Fibroblast of skin of left quadriceps (primary cell): ENCODE measurements around the gene UHRF2.
"Not testable (repeated sequence)": the region's sequence is repeated elsewhere in the genome, so short reads cannot be mapped to it uniquely, and the experiment has no call there.

Experiments used
- DNase-seq, 2 experiments: peaks; one replicate each; pipeline ENCODE4 v3.0.0-alpha.2; 2013; ENCODE audit warnings: low read depth in 2 of 2

UHRF2 gene

DNA sequence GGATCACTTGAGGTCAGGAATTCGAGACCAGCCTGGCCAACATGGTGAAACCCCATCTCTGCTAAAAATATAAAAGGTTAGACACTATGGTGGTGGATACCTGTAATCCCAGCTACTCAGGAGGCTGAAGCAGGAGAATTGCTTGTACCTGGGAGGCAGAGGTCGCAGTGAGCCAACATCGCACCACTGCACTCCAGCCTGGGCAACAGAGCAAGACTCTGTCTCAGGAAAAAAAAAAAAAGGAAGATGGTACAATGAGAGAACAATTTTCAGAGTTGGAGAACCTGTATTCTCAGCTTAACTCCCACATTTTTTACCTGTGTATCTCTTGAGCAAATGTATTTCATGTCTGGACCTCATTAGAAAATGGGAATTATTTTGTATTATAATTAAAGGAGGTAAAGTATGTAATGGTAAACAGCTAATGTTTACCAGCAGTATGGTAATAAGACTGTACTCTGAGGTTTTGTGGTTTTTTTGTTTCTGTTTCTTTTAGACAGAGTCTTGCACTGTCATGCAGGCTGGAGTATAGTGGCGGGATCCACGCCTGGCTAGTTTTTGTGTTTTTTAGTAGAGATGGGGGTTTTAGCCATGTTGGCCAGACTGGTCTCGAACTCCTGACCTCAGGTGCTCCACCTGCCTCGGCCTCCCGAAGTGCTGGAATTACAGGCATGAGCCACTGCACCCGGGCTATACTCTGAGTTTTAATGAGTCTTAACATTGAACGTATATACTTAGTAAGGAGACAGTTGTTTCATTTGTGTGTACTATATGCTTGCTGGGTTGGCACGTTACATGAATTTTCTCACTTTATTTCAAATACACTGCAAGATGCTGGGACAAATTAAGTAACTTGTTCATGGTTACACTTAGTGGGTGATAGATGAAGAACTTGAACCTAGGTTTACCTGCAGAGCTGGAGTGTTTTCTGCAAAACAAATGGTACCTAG is 16.2 kb downstream of the UHRF2 start:
- DNase-seq: no peak

GRCh38 chr9:6431038-6431437 is 18.0 kb downstream of the UHRF2 start:
- DNase-seq: no peak

DNA sequence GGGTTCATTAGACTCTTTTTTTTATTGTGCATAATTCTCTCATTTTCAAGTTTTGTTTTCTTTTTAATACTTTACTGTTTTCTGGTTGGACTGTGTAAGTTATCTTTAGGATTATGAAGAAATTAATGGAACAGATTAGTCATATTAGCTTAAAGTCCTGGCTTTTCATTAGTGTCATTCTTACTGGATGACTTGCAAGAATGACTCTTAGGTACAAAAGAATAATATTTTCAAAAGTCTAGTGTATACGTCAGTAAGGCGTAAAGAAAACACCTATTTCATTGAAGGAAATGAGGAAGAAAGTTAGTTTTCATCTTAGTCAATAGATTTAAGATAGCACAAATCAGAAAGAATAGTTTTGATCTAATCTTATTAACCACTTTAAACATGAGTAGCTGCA is 20.4 kb downstream of the UHRF2 start:
- no peak for DNase-seq

DNA sequence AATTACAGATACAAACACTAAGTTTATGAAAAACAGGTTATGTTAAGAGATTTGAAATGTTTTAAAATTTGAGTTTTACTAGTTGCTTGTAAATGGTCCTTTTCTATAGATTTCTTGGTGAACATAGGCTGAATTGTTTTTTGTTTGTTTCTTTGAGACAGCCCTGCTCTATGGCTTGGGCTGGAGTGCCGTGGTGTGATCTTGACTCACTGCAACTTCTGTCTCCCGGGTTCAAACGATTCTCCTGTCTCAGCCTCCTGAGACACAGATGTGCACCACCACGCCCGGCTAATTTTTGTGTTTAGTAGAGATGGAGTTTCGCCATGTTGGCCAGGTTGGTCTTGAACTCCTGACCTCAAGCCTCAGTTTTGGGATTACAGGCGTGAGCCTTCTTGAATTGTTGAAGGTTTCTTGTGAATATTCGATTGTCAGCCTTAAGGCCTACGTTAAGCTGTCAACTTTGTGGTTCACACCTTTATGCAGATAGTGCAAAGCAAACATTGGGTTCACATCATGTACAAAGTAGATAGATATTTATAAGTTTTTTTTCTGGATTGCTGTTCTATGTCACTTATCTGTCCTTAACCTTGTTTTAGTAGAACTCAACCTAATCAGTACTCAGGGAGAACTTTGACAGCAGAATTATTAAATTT is 26.2 kb downstream of the UHRF2 start:
- no peak for DNase-seq

GRCh38 chr9:6440405-6440804 is 27.4 kb downstream of the UHRF2 start:
- no peak for DNase-seq

DNA sequence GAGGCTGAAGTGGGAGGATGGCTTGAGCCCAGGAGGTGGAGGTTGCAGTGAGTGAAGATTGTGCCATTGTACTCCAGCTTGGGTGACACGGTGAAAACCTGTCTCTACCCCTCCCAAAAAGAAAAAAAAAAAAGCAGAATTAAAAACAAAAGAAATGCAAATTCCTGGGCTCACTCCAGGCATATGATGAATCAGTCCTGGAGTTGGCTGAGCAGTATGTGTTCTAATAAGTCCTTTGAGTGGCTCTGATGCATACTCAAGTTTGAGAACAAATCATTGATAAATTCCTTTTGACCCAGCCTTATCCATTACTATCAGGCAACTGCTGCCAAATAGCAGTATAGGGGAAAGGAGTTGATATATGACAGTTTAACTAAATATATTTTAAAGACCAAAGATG is 28.3 kb downstream of the UHRF2 start:
- DNase-seq: no peak

DNA sequence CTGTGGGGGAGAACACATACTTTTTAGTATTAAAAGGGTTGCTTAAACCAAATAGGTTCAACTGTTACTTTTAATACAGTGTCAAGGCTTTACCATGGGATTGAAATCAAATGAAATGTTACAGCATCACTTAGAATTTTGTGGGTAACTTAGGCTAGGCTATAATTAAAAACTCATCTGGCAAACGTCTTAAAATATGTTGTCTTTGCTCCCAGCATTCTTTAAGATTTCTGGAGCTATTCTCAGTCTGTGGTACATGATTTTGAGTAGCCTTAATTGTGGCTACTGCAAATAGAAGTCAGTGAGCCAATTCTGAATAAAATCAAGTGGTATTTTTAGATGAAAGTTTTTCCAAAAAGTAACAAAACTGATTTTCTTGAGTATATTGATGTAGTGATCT is 30.7 kb downstream of the UHRF2 start:
- DNase-seq: peak; percentile 12 to 22

DNA sequence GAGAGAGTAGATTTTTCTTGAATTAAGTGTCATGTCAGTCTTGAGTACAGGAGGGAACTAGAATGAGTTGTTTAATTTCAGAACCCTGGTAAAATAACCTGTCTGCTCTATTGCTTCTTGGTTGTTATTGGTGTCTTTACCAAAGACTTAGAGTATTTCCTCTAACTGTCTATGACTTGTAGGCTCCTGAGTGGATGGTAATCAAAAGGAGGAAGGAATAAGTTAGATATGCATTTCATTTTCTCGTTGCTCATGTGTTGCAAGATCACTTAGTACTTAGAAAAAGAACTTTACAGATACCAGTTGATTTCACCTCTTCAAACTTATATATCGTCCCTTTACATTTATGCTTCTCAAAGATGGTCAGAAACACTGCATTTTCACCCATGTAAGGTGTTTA is 31.1 kb downstream of the UHRF2 start:
- DNase-seq: no peak

GRCh38 chr9:6449086-6449485 is 36.1 kb downstream of the UHRF2 start:
- DNase-seq: no peak

GRCh38 chr9:6449645-6450044 is 36.6 kb downstream of the UHRF2 start:
- DNase-seq: no peak

DNA sequence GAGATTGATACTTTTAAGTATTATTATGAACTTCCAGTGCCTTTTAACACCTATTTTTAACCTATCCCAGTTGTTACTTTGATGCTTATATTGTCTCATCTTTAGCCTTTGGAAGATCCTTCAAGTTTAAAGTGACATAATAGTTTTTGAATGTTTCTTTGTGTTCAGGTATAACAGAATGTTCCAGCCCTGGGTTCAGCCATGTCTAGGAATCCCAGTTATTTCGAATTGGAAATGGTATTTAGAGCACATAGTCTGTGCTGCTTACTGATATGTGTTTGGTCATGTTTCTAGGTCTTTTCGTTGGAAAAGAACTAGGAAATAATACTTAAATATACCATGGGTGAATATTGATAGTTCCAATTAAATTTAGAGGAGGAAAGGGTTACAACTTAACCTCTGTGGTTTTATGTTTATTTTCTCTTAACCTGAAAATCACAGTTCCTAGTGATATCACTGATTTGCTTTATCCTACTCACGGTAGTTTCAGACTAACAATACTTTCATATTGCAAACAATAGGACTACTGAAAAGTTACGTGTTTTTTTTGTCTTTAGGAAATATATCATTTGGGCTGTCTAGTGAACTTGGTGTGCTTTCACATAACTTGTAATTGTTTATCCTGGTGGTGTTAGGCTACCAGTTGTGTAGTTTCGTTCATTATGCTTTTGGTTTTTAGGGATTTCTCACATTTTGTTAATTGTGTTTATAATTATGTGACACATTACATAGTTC is 37.8 kb downstream of the UHRF2 start:
- no peak for DNase-seq

DNA sequence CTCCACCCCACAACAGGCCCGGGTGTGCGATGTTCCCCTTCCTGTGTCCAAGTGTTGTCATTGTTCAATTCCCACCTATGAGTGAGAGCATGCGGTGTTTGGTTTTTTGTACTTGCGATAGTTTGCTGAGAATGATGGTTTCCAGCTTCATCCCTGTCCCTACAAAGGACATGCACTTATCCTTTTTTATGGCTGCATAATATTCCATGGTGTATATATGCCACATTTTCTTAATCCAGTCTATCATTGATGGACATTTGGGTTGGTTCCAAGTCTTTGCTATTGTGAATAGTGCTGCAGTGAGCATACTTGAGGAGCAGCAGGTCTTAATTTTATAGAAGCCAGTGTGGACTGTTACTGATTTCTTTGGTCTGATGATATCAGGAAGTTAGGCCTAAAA is 42.3 kb downstream of the UHRF2 start:
- DNase-seq: not testable (repeated sequence)

GRCh38 chr9:6458704-6459103 is 45.7 kb downstream of the UHRF2 start:
- DNase-seq: not testable (repeated sequence)

- DNase-seq: no peak
Measured at GRCh38 chr9:6459718-6460117, 46.7 kb downstream of the UHRF2 start.

- no peak for DNase-seq
Measured at GRCh38 chr9:6460189-6460768, 47.3 kb downstream of the UHRF2 start.

GRCh38 chr9:6461619-6462018 is 48.6 kb downstream of the UHRF2 start:
- no peak for DNase-seq

GRCh38 chr9:6467006-6467625 is 54.1 kb downstream of the UHRF2 start:
- no peak for DNase-seq

DNA sequence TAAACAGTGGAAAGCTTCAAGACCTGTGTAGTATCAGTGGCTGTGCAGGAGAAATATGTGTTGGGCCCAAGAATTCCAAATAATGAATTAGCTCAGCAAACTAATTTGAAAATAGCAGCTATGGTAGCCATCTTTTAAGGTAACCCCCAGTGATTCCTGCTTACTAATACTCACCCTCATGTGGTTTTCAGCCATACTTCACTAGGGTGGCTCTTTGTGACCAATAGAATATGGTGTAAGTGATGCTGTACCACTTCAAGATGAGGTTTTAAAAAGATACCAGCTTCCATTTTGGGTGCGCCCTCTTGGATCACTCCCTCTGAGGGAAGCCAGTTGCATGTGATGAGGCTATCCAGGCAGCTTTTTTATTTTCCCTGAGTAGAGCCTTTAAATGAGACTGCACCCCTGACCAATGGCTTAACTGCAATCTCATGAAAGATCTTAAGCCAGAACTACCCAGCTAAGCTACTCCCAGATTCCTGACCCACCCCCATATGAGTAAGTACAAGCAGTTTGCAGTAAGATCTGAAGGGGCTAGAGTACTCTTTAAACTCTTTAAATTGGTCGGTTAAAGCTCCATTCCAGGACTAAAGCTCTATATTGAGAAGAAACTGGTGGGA is 58.3 kb downstream of the UHRF2 start:
- no peak for DNase-seq

GRCh38 chr9:6473151-6473550 is 60.2 kb downstream of the UHRF2 start:
- no peak for DNase-seq

DNA sequence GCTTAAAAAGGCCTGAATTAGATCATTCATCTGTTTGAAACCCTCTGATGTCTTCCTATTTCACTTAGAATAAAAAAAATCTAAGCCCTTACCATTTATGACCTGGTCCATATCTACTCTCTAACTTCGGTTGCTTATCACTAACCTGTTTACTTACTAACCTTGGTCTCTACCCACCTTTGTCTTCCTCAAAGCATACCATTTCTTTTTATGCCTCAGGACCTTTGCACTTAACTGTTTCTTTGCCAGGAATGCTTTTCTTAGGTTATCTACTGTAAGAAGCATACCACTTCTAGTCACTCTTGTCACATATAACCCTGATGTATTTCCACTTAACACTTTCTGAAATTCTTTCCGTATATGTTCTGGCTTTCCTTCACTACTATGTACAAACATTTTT is 67.0 kb downstream of the UHRF2 start:
- DNase-seq: no peak

GRCh38 chr9:6484210-6484609 is 71.2 kb downstream of the UHRF2 start:
- DNase-seq: no peak
